Epithelial cell of prostate (primary cell): ENCODE results near the gene CFAP97D2.
A peak's percentile ranks its signal among the peaks of the same experiment; 100 is the strongest.
"Not testable (repeated sequence)": the region's sequence is repeated elsewhere in the genome, so short reads cannot be mapped to it uniquely, and the experiment has no call there.

Experiments used
- DNase-seq: peaks from one replicate; pipeline ENCODE4 v3.0.0-alpha.2; 2011; ENCODE audit warnings: low read depth, low spot score
- H3K27ac ChIP-seq: fragments of 450-650 bp; 2 replicates; pipeline ENCODE4 v1.5.1; 2017; ENCODE audit warnings: mild to moderate bottlenecking

The CFAP97D2 gene

DNA sequence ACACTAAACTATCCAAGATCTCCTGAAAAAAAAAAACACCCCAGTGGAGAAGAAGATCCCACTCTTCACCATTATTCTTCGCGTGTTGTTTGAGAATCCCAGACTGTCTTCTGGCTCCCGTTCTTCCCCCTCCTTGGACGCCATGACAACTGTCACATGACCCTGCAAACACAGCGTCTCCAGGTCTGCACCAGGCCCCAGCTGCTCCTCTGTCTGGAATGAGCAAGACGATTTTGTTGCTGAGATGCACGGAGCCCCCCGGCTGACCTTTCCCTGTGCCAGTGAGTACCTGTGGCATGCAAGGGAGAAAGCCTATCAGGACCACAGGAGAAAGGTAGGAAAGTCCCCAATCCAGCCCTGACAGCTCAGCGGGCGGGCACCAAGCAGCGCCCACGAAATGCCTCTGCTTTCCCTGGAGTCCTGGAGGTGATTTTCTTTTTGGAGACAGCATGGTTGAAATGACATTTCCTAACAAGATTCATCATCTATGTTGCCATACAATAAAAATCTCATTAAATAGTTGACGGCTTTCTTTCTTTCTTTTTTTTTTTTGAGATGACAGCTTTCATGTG lies at the start of gene CFAP97D2:
Gene CFAP97D2 (plus strand): TSS at position 171 of the 572 bp plus-strand sequence. CDS start 74 bp downstream, at position 245.
- H3K27ac ChIP-seq: no peak within 1 kb of the TSS
- DNase-seq: no peak

DNA sequence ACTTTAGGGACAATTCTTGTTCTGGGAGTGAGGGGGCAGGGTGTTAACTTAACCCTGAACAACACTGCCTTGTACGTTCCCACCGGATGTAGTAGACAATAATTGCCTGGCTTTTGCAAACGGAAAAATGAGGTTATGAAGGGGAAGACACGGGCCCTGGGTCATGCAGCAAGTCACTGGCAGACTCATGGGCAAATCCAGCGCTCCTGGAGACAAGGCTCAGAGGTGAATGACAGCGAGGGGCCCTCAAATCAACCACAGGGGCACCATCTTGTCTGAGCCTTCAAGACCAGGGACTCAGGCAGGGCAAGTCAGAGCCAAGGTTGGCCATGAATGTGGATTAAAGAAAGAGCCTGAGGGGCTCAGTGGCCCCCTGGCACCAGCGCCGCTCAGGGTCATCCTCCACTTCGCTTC lies 49.4 kb upstream of the CFAP97D2 start:
- no peak for DNase-seq
- no peak overlapping the region for H3K27ac ChIP-seq

DNA sequence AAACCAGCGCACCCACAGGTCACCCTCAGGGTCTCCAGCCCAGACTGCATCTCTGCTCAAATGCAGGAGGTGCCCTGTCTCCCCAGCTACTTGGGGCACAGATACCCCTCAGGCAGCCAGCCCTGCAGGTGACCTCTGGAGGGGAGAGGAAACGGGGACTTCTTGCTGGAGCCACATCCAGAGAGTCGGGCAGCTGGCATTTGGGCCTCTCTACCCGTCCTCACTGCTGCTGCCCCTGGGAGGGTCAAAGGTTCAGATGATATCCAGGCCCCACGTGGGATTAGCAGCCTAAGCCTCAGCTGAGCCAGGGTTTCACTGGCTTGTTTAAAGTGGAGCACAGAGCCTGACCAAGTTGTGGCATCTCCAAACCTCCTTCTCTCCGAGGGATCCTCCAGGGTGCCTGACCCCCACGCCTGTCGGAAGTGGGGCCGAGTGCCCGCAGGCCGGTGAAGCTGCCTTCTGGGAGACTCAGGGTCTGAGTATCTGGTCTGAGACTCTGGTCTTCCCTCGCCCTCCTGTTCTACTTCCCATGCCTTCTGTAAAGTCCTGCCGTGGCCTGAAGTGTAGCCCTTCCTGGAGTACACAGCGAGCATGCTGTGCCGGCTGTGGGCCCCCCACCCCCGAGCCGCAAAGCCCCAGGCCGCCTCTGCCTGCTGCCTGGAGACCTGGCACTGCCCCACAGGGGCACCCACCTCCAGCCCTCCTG lies 48.8 kb upstream of the CFAP97D2 start:
- H3K27ac ChIP-seq: peak overlapping the region; percentile 78

DNA sequence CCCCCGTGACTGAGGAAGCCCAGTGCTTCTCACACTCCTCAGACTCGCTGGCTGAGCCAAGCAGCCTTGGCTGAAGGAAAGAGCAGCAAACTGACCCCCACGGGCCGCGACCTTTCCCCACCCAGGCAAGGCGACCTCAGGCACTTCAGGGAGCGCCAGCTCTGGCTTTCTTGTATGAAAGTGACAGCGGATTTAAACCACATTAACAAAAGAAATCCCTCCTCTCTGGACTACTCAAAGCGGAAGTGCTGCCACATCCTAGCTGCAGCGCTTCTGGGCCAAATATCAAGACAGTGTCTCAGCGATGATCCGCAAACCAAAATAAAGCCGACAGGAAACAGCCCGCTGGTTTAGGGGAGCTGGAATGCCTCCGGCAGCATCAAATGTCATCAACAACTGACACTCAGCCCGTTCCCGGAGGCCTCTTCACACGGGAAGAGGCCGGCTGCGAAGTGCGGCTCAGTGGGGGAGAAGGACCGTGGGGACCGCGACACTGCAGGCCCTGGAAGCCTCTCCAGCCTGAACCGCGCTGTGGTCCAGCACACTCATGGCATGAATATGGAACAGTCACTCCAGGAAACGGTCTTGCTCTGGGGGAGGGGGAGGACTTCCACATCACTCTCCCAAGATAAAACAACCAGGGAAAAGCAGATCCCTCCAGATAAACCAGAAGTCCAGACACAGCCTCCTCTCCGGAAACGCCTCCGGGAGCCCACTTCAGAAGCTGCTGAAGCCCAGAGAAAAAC lies 48.0 kb upstream of the CFAP97D2 start:
- H3K27ac ChIP-seq: peak overlapping the region; percentile 78
- DNase-seq: peak; percentile 31

More for the DNA sequence above, 48.8 kb upstream of the CFAP97D2 start:
- no peak for DNase-seq

DNA sequence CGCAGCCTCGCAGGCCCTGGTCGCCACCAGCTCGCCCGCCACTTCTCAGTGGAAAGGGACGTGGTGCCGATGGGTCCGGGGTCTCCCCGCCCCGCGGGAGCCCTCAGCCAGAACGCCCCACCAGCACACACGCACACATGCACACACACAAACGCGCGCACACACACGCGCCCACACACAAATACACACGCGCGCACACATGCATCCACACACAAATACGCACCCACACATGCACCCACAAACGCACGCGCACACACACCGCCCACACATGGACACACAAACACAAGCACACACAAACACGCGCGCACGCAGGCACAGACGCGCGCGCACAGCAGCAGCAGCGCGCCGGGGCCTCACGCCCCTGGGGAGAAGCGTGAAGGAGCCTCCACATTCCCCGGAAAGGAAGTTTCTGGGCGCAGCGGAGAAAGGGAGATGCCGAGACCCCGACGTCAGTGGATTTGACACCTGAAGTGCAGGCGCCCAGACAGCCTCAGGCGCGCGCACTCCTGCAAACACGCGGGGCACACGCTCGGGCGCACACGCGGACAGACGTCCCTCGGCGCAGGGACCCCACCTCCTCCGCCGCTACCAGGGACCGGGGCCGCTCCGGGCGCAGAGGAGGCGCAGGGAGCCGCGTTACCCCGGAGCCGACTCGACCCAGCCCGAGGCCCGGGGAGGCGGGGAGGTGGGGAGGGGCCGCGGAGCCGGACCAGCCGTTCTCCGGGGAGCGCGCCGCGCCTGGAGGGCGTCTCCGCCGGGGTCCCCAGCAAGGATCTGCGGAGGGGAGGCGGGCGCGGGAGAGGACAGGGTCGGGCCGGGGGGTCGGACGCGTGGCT lies 47.3 kb upstream of the CFAP97D2 start:
- DNase-seq: no peak

DNA sequence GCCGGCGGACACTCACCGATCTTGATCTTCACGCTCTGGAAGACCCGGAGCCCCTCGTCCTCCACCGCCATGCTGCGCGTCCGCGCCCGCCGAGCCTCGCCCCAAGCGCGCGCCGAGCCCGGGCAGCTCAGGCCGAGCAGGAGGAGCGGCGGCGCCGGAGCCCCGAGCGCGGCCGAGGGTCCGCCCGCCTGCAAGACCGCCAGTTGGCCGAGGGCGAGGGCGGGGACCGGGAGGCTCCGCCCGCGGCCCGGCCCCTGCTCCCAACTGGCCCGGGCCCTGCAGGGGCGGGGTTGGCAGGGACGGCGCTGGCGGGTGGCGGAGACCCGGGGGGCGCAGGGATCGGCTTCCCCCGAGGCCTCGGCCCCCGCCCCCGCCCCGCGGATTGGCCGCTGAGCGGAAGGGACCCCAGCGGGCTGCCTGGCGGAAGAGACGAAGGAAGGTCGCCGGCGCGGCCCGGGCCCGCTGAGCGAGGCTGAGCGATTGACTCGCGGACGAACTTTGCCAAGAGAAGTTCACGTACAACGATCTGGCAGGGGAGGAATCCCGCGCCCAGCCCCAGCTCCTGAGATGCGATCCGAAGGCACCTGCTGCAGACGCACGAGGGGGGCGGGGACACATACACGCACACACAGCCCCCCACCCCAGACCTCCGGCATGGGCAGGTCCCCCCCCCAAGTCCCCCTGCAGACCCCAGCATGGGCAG lies 46.5 kb upstream of the CFAP97D2 start, which contains the start of gene RASA3:
Gene RASA3 (minus strand): TSS at position 205 of the 703 bp plus-strand sequence. CDS start 134 bp downstream, at position 71.
- no peak for DNase-seq
- H3K27ac ChIP-seq: peak within 1 kb of the TSS; percentile 78

More for the DNA sequence above, 47.3 kb upstream of the CFAP97D2 start:
- peak overlapping the region; percentile 78 for H3K27ac ChIP-seq

DNA sequence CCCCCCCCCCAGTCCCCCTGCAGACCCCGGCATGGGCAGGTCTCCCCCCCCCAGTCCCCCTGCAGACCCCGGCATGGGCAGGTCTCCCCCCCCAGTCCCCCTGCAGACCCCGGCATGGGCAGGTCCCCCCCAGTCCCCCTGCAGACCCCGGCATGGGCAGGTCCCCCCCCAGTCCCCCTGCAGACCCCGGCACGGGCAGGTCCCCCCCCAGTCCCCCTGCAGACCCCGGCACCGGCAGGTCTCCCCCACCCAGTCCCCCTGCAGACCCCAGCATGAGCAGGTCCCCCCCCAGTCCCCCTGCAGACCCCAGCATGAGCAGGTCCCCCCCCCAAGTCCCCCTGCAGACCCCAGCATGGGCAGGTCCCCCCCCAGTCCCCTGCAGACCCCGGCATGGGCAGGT lies 45.9 kb upstream of the CFAP97D2 start:
- H3K27ac ChIP-seq: not testable (repeated sequence)

DNA sequence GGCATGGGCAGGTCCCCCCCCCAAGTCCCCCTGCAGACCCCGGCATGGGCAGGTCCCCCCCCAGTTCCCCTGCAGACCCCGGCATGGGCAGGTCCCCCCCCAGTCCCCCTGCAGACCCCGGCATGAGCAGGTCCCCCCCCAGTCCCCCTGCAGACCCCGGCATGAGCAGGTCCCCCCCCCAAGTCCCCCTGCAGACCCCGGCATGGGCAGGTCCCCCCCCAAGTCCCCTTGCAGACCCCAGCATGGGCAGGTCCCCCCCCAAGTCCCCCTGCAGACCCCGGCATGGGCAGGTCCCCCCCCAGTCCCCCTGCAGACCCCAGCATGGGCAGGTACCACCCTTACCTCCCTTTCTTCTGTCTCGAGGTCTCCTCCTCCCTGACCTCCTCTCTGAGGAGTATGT lies 45.5 kb upstream of the CFAP97D2 start:
- H3K27ac ChIP-seq, DNase-seq: not testable (repeated sequence)

More for the DNA sequence above, 45.9 kb upstream of the CFAP97D2 start:
- not testable (repeated sequence) for DNase-seq

DNA sequence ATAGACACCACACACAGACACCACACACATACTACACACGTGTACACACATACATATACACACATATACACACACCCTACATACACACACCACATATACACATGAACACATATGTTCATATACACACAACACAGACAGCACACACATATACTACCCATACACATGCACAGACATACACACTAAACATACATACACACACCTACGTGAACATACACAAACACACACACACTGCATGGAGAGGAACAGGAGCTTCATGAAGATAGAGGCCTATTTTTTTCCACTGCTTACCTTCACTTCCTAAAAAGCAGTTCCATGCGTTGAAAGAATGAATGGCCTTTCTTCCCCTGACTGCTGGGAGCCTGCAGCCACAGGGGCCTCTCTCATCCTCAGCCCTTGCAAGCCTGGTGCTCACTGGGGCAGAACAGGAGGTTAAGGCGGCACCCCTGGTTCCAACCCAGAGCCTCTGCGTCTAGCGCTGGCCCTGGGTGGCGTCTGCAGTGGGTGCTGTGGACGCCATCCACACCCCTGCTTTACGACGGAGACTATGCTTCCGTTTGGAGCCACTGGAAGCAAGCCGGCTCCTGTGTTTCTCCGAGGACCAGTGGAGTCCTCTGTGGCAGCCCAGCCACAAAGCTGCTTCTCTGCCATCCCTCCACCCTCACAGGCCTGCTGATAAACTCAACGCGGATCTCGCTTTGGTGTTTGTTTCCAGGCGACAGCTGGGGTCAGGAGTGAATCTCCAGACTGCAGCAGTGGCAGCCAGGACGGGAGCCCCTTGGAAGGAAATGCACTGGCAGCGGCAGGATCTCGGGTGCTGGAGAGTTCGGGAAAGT lies 44.7 kb upstream of the CFAP97D2 start:
- DNase-seq: no peak
- H3K27ac ChIP-seq: no peak overlapping the region

DNA sequence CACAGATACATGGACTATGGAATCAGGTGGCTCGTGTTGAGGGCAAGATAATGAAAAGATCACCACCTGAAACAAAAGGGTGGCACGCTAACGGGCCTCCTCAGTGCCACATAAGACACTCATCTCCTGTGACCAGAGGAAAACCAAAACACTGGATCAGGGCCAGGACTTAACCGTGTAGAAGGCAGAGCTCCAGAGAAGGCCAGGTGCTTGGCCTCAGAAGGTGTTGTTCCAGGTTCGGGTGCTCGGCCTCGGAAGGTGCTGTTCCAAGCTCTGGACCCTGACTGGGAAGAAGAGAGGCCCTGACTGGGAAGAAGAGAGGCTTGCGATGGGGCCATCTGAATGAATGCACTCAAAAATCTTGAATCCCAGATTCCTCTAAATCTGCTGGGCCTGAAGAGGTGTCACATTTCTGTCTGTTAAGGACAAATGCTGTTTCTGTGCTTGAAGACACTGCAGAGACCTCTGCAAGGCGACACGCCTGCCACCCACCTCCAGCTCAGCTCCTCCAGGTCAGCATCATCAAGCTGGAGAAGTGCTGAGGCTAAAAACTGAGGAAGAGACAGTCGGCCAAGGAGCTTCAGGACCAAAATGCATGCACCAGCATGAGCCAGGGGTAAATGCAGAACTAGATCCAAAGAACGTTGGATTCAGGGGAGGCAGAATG lies 44.0 kb upstream of the CFAP97D2 start:
- H3K27ac ChIP-seq: no peak overlapping the region

DNA sequence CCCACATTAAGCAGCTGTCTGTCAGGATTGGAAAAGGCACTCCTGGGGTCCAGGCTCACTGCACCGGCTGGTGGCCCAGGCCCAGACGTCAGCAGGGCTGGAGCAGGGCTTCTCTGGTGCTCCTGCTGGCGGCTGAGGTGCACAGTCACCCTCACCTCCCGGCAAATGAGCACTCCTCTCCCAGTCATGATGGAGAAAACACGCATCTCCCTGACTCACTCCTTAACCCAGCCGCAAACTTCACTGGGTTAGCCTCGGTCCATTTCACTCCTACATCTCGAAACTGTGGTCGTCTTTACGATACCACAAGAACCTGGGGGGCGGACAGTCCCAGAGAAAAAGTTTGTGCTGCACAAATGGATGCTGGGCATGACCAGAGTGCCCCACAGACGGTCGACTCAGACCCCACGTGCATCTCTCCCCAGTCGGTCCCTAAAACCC lies 43.3 kb upstream of the CFAP97D2 start:
- no peak for DNase-seq

More for the DNA sequence above, 44.0 kb upstream of the CFAP97D2 start:
- no peak for DNase-seq

DNA sequence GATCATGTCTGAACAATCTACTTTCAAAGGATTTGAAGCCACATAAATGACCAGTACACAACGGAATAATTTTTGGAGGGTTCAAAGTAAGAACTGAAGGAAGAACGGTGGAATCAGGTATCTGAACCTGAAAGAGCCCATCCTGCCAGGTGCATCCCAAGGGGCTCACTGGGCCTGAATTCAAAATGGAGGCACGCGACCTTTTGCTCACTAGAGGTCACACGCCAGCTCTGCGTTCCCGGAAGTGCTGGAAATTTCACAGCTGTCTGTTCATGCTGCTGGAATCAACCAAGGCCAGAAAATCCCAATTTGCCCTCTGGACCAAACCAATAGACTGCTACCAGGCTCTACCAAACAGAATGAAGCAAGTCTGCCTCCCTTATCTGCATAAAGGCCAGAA lies 42.5 kb upstream of the CFAP97D2 start:
- H3K27ac ChIP-seq: no peak overlapping the region
- no peak for DNase-seq

More for the DNA sequence above, 43.3 kb upstream of the CFAP97D2 start:
- H3K27ac ChIP-seq: no peak overlapping the region

DNA sequence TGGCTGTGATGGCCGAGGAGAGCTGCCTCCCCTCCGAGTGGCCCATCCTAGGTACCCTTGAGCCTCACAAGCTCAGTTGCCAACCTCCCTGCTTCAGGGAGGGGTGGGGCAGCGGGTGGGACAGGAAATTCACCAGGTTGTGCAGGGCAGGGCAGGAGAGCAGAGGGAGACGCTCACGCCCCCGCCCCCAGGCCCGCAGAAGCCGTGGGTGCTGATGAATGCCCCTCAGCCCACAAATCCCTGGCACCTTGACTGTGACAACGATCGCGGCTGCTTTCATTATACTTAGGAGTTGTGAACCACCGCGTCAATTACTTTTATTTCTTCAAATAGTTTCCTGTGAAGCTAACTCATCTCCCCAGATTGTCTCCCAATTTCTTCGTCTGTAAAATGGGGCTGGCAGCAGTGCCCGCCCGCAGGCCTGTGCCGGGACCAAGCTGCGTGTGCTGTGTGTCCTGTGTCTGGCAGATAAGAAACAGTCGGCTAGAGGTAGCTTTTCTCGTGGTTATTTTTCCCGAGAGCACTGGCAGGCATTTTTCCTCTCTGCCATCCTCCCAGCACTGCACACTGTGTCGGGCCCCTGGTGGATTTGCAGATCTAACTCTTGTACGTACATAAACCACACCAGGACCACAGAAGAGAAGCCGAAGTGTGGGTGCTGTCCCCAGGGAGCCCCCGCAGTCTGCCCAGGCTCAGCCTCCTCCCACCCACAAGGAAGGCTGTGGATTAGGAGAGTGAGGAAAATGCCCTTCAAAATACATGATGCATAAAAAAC lies 38.7 kb upstream of the CFAP97D2 start:
- no peak for DNase-seq
- no peak overlapping the region for H3K27ac ChIP-seq

DNA sequence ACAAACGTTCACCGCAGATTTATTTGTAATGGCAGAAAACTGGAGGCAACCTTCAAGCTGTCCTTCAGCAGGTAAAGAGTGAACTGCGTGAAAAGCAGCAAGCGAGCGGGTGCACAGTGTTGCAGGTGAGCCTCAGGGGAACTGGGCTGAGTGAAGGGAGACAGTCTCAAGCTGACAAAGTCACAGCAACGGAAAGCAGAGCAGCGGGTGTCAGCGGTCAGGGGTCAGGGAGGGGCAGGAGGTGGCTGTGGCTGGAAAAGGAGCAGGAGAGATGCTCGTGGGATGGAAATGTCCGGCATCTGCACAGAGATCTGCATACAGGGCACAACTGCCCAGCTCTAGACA lies 38.2 kb upstream of the CFAP97D2 start:
- H3K27ac ChIP-seq: no peak overlapping the region
- no peak for DNase-seq

DNA sequence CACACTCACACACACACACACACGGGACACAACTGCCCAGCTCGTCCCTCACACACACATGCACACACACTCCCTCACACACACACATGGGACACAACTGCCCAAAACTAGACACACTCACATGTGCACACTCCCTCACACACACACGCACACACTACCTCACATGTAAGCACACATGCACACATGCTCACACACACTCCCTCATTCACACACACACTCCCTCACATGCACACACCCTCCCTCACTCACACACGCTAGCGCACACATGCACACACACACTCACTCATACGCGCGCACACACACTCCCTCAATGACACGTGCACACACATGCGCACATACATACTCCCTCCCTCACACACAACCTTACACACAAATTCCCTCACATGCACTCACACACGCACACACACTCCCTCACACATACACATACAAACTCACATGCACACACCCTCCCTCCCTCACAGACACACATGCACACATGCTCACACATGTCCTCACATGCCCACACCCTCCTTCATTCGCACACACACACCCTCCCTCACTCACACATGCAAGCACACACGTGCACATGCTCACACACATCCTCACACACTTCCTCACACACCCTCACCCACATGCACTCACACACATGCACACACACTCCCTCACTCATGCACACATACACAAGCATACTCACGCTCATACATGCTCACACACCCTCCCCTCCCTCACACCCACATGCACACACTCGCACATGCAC lies 37.6 kb upstream of the CFAP97D2 start:
- no peak overlapping the region for H3K27ac ChIP-seq
- no peak for DNase-seq

DNA sequence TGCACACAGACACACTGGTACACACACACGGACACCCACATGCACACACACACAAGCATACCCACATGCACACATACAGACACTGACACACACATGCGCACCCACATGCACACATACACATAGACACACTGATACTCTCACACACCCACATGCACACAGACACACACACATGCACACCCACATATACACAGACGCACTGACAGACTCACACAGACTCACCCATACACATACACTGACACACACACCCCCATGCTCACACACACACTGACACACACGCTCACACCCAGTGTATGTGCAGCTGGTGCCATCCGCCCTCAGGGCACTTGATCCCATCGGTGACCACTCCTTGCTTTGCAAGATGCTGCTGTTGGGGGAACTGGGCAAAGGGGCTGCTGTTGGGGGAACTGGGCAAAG lies 36.9 kb upstream of the CFAP97D2 start:
- DNase-seq: no peak
- H3K27ac ChIP-seq: no peak overlapping the region
